ENCODE measurements around the gene ZNF488. TPM values are rescaled to one million over a fixed set of nuclear protein-coding genes. Genes with fewer than 3 reads are reported as not detected.

The ZNF488 gene
- total RNA-seq, 1 donor = 0.18 TPM

DNA sequence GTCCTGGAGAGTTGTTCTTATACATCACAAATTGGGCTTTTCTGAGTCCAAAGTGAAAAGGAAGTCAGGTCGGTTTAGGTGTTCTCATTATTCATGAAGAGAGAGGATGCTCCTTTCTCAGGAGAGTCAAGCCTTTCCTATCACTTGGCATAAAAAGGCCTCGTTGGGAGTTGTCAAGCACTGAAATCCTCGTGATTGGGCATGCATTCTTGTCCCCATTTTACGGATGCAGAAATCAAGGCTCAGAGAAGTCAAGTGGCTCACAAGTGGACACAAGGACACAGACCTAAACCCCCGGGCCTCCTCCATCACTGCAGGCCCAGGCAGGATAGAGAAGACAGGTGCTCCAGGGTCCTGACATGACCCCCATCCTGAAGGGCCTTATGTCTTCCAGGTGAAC lies 27.4 kb downstream of the ZNF488 start:
- no peak for TF ChIP-seq CTCF (IDR thresholded peaks at IDR 0.05; ENCODE audit: insufficient read depth, low read length)
- no peak overlapping the region for H3K4me3 ChIP-seq (ENCODE audit: low read depth, low read length)
- no peak for DNase-seq (ENCODE audit: low read depth)

DNA sequence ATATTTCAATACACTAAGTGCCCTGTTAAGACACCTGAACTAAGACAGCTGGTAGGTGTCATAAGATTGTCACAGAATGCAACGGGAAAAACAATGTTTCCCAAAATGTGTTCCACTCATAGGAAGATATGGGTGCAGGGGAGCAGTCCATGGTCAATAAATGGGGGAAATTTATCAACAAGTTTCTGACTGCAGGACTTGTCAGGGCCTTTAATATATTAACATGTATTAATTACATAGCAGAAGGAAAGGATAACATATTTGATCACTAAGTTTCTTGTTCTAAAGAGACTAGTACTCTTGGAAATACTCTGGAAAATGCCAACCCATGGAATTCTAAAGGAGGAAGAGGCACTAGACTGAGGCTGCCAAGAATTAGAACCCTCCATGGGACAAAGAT lies 29.2 kb downstream of the ZNF488 start:
- no peak overlapping the region for H3K4me3 ChIP-seq (ENCODE audit: low read depth, low read length)

GRCh38 chr10:47354165-47354564 lies 29.9 kb downstream of the ZNF488 start:
- peak; percentile 42 for DNase-seq (ENCODE audit: low read depth)
- peak; percentile 43 for TF ChIP-seq CTCF (IDR thresholded peaks at IDR 0.05; ENCODE audit: insufficient read depth, low read length)
- H3K4me3 ChIP-seq (ENCODE audit: low read depth, low read length) = no peak overlapping the region

More for the DNA sequence above, 29.2 kb downstream of the ZNF488 start:
- no peak for DNase-seq (ENCODE audit: low read depth)
- no peak for TF ChIP-seq CTCF (IDR thresholded peaks at IDR 0.05; ENCODE audit: insufficient read depth, low read length)

DNA sequence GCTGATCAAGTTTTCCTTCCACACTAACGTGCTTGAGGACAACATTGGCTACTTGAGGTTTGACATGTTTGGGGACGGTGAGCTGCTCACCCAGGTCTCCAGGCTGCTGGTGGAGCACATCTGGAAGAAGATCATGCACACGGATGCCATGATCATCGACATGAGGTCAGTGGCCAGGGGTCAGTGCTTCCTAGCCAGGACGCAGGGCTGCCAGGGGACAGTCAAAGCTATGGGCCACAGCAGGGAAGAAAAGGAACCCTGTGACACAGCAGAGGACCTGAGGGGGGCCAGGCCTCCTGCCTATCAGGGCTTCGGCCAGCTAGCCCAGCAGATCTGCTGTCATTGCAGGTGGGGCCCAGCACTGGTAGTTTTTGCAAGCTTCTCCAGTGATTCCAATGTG lies 30.7 kb downstream of the ZNF488 start:
- H3K4me3 ChIP-seq (ENCODE audit: low read depth, low read length) = no peak overlapping the region
- TF ChIP-seq CTCF (IDR thresholded peaks at IDR 0.05; ENCODE audit: insufficient read depth, low read length) = no peak
- no peak for DNase-seq (ENCODE audit: low read depth)

DNA sequence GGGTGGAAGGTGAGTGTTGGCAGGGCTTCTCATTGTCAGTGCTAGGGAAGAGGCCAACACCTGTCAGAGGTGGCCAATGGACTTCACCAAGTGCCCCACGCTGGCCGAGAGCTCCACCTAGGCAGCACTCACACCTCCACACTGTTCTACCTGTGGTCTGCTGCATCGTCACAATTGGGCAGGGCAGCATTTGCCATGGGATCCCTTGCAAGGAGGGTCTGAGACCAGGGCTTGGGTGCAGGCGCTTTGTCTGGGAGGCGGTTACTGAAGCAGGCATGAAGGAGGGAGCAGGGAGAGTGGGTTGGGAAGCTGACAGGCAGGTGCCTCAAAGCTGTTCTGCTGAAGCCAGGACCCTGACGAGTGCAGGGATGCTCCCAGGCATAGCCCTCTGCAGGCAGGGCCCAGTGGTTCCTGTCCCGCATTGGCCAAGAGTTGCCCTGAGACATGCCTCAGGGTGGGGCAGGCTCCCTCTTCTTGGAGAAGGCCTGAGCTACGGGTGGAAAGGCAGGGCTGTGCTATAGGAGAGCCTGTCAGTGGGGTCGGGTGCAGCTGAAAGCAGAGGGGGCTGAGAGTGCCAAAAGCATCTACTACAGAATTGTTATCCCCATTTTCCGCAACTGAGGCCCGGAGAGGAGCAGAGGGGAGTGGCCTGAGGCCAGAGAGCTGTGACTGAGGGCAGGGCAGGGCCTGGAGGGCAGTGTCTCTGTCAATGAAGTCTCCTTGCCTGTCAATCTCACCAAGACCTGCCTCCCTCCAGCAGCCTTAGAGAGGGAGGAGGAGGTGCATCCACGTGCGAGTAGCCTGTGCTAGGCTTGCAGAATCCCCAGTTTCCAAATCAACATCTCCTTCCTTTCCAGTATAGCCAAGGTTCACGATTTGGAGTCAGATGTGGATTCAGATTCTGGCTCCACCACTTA lies 31.9 kb downstream of the ZNF488 start:
- no peak for DNase-seq (ENCODE audit: low read depth)
- no peak overlapping the region for H3K4me3 ChIP-seq (ENCODE audit: low read depth, low read length)
- no peak for TF ChIP-seq CTCF (IDR thresholded peaks at IDR 0.05; ENCODE audit: insufficient read depth, low read length)

DNA sequence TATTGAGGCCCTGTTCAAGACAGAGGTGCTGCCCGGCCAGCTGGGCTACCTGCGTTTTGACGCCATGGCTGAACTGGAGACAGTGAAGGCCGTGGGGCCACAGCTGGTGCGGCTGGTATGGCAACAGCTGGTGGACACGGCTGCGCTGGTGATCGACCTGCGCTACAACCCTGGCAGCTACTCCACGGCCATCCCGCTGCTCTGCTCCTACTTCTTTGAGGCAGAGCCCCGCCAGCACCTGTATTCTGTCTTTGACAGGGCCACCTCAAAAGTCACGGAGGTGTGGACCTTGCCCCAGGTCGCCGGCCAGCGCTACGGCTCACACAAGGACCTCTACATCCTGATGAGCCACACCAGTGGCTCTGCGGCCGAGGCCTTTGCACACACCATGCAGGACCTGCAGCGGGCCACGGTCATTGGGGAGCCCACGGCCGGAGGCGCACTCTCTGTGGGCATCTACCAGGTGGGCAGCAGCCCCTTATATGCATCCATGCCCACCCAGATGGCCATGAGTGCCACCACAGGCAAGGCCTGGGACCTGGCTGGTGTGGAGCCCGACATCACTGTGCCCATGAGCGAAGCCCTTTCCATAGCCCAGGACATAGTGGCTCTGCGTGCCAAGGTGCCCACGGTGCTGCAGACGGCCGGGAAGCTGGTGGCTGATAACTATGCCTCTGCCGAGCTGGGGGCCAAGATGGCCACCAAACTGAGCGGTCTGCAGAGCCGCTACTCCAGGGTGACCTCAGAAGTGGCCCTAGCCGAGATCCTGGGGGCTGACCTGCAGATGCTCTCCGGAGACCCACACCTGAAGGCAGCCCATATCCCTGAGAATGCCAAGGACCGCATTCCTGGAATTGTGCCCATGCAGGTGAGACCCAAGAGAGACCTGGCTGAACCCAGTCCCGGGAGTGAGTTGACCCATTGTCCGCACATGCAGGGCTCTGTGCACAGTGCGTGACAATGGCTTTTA lies 33.1 kb downstream of the ZNF488 start:
- DNase-seq (ENCODE audit: low read depth) = no peak
- H3K4me3 ChIP-seq (ENCODE audit: low read depth, low read length) = no peak overlapping the region
- TF ChIP-seq CTCF (IDR thresholded peaks at IDR 0.05; ENCODE audit: insufficient read depth, low read length) = no peak
